GM10847 (cell line): ENCODE data around the gene ATL3.

Experiments
- POLR2A ChIP-seq: IDR thresholded peaks from 2 replicates; pipeline ENCODE4 v1.6.1; 2011; ENCODE audit not compliant: insufficient read length; ENCODE audit errors: extremely low read depth

Gene ATL3

GRCh38 chr11:63609536-63609935 lies 61.6 kb downstream of the ATL3 start:
- TF ChIP-seq POLR2A, result no peak

GRCh38 chr11:63608353-63609345 lies 62.5 kb downstream of the ATL3 start:
- TF ChIP-seq POLR2A, result no peak

GRCh38 chr11:63603180-63603518 lies 68.0 kb downstream of the ATL3 start:
- TF ChIP-seq POLR2A, result no peak

- no peak for TF ChIP-seq POLR2A
These were observed 71.7 kb downstream of the ATL3 start for GRCh38 chr11:63599211-63600122.

- TF ChIP-seq POLR2A, result no peak
These were observed 72.6 kb downstream of the ATL3 start for GRCh38 chr11:63598556-63598955.

- no peak for TF ChIP-seq POLR2A
These were observed 75.9 kb downstream of the ATL3 start for GRCh38 chr11:63595296-63595695.

GRCh38 chr11:63592975-63593395 lies 78.2 kb downstream of the ATL3 start:
- no peak for TF ChIP-seq POLR2A

GRCh38 chr11:63590024-63590788 lies 81.0 kb downstream of the ATL3 start:
- no peak for TF ChIP-seq POLR2A

- no peak for TF ChIP-seq POLR2A
These were observed 82.2 kb downstream of the ATL3 start for GRCh38 chr11:63589000-63589399.

GRCh38 chr11:63586451-63587166 lies 84.6 kb downstream of the ATL3 start:
- TF ChIP-seq POLR2A, result no peak

GRCh38 chr11:63583357-63583677 lies 87.9 kb downstream of the ATL3 start:
- no peak for TF ChIP-seq POLR2A

GRCh38 chr11:63574856-63575602 lies 96.1 kb downstream of the ATL3 start:
- TF ChIP-seq POLR2A, result no peak
